PFSK-1 (cell line): ENCODE data around the gene BMERB1.

ENCODE experiments used
- POLR2AphosphoS5 ChIP-seq: IDR thresholded peaks from 2 replicates; pipeline ENCODE4 v1.6.1; 2012; ENCODE audit warnings: low read depth, mild to moderate bottlenecking, control low read depth, low read length, moderate library complexity
- REST ChIP-seq, 2 experiments: IDR thresholded peaks; 2 replicates each; pipeline versions ENCODE4 v1.6.1 to v1.8.0; 2011 to 2012; ENCODE audit warnings: low read depth in 2 of 2, low read length in 2 of 2, control low read depth in 1 of 2, inconsistent platforms in 1 of 2, mild to moderate bottlenecking in 1 of 2, moderate library complexity in 1 of 2; ENCODE audit not compliant: insufficient read depth in 1 of 2
- SIN3A ChIP-seq: IDR thresholded peaks from 2 replicates; pipeline ENCODE4 v1.6.1; 2012; ENCODE audit warnings: mild to moderate bottlenecking, low read length, moderate library complexity, borderline replicate concordance; ENCODE audit not compliant: insufficient read depth
- TAF1 ChIP-seq: IDR thresholded peaks from 2 replicates; pipeline ENCODE4 v1.6.1; 2012; ENCODE audit warnings: low read length, control low read depth, borderline replicate concordance; ENCODE audit not compliant: insufficient read depth

GRCh38 chr16:15507301-15507958, 73.0 kb downstream of the BMERB1 start:
- TF ChIP-seq REST (IDR thresholded peaks at IDR 0.05; ENCODE audit: insufficient read depth in 1 of 2, low read depth in 2 of 2, low read length in 2 of 2) (no peak), POLR2AphosphoS5 (no peak), TAF1 (no peak), SIN3A (no peak)
